ENCODE results near the gene OR9K2. TPM values are rescaled to one million over a fixed set of nuclear protein-coding genes. Genes with fewer than 3 reads are reported as not detected.

The OR9K2 gene, protein sequence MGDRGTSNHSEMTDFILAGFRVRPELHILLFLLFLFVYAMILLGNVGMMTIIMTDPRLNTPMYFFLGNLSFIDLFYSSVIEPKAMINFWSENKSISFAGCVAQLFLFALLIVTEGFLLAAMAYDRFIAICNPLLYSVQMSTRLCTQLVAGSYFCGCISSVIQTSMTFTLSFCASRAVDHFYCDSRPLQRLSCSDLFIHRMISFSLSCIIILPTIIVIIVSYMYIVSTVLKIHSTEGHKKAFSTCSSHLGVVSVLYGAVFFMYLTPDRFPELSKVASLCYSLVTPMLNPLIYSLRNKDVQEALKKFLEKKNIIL
- total RNA-seq (2016; rRNA removed; fragmentation: Illumina TruSeq; extraction: Trizol) (not detected in 2 replicates), polyA plus RNA-seq (2011; rRNA removed) (not detected in 2 replicates), polyA minus RNA-seq (2011; rRNA and poly(A)+ RNA removed; ENCODE audit: low replicate concordance) (not detected in 2 replicates), Bru-seq, nascent RNA (not detected), BruChase-seq, experiment 1, labeled RNA remaining after a 6-hour chase (not detected), BruChase-seq, experiment 2, labeled RNA remaining after a 2-hour chase (not detected)
- total RNA-seq (2016; cell fraction: cytosol; rRNA removed; fragmentation: Illumina TruSeq; extraction: Trizol; ENCODE audit: low read depth), result not detected in 2 replicates
- not detected in 2 replicates for total RNA-seq (2016; cell fraction: insoluble cytoplasmic fraction; rRNA removed; fragmentation: Illumina TruSeq; extraction: Trizol)
- not detected in 2 replicates for total RNA-seq (2016; cell fraction: membrane; rRNA removed; fragmentation: Illumina TruSeq; extraction: Trizol)
- not detected in 2 replicates for total RNA-seq (2016; cell fraction: nucleus; rRNA removed; fragmentation: Illumina TruSeq; extraction: Trizol)
- polyA plus RNA-seq (2011; cell fraction: cytosol; rRNA removed), result not detected in 2 replicates
- polyA plus RNA-seq (2011; cell fraction: nucleus; rRNA removed), result not detected in 2 replicates
- polyA plus RNA-seq (2012), result not detected in 2 replicates
- polyA plus RNA-seq (2016; cell fraction: cytosol; fragmentation: Illumina TruSeq; extraction: Trizol; ENCODE audit: low read depth), result not detected in 2 replicates
- polyA plus RNA-seq (2016; cell fraction: insoluble cytoplasmic fraction; fragmentation: Illumina TruSeq; extraction: Trizol; ENCODE audit: low read depth), result not detected in 2 replicates
- polyA plus RNA-seq (2016; cell fraction: membrane; fragmentation: Illumina TruSeq; extraction: Trizol; ENCODE audit: low read depth), result not detected in 2 replicates
- polyA plus RNA-seq (2016; cell fraction: nucleus; fragmentation: Illumina TruSeq; extraction: Trizol; ENCODE audit: insufficient read depth, low read depth), result not detected in 2 replicates
- polyA minus RNA-seq (2011; cell fraction: cytosol; rRNA and poly(A)+ RNA removed), result not detected in 2 replicates
- not detected in 2 replicates for polyA minus RNA-seq (2011; cell fraction: nucleus; rRNA and poly(A)+ RNA removed)
- long read RNA-seq, experiment 1, result 0 reads
- long read RNA-seq, experiment 2, result 0 reads

DNA sequence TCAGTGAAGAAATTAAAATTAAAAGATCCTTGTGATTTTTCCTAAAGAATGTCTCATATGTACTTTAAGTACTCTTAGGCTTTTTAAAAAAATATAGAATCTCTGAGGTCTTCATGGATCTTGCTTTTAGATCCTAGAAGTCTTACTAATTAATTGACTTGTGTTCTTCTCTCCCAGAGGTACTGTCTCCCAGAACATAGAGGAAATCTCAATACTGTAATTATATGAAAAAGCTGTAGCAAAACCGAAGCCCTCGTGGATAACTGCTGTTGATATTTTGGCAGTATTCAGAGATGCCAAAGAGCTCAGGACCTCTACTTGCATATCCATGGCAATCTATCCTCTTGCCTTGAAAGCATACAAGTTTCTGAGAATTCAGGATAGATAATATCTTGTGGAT, at the start of gene OR9K2:
TSS of gene OR9K2 (plus strand) at position 301 of the 400 bp plus-strand sequence. CDS start 3,429 bp downstream, outside the sequence.
- ChIA-PET POLR2A (no interaction called here), CTCF (ENCODE audit: low intra/inter-chr PET ratio, low total read pairs) (no interaction called here)
- FAIRE-seq (no peak), DNase-seq (ENCODE audit: low spot score) (no peak), ATAC-seq (no peak)
- Histone ChIP-seq H3K4me3 (replicated peaks in 1 of 3; ENCODE audit: insufficient read depth in 1 of 3, low read depth in 2 of 3, low read length in 3 of 3) (no peak within 1 kb of the TSS), H3K9ac (ENCODE audit: insufficient read depth, low read depth, low read length) (no peak within 1 kb of the TSS), H2AFZ (ENCODE audit: low read length) (no peak within 1 kb of the TSS), H3K4me1 (ENCODE audit: insufficient read depth, low read length) (no peaks in the 10 kb centered on the region), H3K79me2 (ENCODE audit: insufficient read depth, low read length) (no peaks in the 10 kb centered on the region), H3K36me3 (replicated peaks in 1 of 2; ENCODE audit: control insufficient read depth in 1 of 2, insufficient read depth in 2 of 2, low read length in 2 of 2) (no peaks in the 10 kb centered on the region), H3K9me3 (ENCODE audit: low read length) (no peaks in the 10 kb centered on the region), H3K4me2 (ENCODE audit: low read depth, low read length) (no peak within 1 kb of the TSS), H3K27ac (ENCODE audit: extremely low read length, insufficient read depth, low read length) (no peak within 1 kb of the TSS), H4K20me1 (ENCODE audit: insufficient read depth, low read length) (no peaks in the 10 kb centered on the region), H3K27me3 (ENCODE audit: control insufficient read depth in 1 of 2, insufficient read depth in 2 of 2, low read length in 2 of 2) (no peaks in the 10 kb centered on the region)
- TF ChIP-seq, protein P1, sequence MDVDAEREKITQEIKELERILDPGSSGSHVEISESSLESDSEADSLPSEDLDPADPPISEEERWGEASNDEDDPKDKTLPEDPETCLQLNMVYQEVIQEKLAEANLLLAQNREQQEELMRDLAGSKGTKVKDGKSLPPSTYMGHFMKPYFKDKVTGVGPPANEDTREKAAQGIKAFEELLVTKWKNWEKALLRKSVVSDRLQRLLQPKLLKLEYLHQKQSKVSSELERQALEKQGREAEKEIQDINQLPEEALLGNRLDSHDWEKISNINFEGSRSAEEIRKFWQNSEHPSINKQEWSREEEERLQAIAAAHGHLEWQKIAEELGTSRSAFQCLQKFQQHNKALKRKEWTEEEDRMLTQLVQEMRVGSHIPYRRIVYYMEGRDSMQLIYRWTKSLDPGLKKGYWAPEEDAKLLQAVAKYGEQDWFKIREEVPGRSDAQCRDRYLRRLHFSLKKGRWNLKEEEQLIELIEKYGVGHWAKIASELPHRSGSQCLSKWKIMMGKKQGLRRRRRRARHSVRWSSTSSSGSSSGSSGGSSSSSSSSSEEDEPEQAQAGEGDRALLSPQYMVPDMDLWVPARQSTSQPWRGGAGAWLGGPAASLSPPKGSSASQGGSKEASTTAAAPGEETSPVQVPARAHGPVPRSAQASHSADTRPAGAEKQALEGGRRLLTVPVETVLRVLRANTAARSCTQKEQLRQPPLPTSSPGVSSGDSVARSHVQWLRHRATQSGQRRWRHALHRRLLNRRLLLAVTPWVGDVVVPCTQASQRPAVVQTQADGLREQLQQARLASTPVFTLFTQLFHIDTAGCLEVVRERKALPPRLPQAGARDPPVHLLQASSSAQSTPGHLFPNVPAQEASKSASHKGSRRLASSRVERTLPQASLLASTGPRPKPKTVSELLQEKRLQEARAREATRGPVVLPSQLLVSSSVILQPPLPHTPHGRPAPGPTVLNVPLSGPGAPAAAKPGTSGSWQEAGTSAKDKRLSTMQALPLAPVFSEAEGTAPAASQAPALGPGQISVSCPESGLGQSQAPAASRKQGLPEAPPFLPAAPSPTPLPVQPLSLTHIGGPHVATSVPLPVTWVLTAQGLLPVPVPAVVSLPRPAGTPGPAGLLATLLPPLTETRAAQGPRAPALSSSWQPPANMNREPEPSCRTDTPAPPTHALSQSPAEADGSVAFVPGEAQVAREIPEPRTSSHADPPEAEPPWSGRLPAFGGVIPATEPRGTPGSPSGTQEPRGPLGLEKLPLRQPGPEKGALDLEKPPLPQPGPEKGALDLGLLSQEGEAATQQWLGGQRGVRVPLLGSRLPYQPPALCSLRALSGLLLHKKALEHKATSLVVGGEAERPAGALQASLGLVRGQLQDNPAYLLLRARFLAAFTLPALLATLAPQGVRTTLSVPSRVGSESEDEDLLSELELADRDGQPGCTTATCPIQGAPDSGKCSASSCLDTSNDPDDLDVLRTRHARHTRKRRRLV (CRISPR knock-in tag; IDR thresholded peaks at IDR 0.05), result no peak
- no peak for TF ChIP-seq ZFP36L2 (CRISPR knock-in tag; IDR thresholded peaks at IDR 0.05)
- WGBS (ENCODE audit: low lambda C conversion rate), result 0% methylated on average over 2 of the region's 2 CpGs
- intact Hi-C loops (cut with micrococcal nuclease; ENCODE audit: unreplicated experiment), result no loop called here
- no TSS peak for BruUV-seq (replicated peaks)
- in situ Hi-C loops (cut with HindIII; ENCODE audit: extremely low pct_ligation_motif_present, low pct_unique_long_range_greater_than_20kb), result no loop called here

All from HepG2 (cell line).